Prostate gland (tissue), 2 donors: ENCODE results near the gene TECTA. TPM values are rescaled to one million over a fixed set of nuclear protein-coding genes. Genes with fewer than 3 reads are reported as not detected.

Experiments
- DNase-seq: peaks from one replicate; pipeline ENCODE4 v3.0.0-alpha.2; 2019; ENCODE audit warnings: low spot score
- H3K27ac ChIP-seq, 2 donors: fragments of 200-600 bp; sonication (generic); 2 replicates each; pipeline ENCODE4 v1.5.1; 2017 to 2019
- H3K27me3 ChIP-seq: fragments of 200-600 bp; sonication (generic); replicated peaks from 2 replicates; pipeline ENCODE4 v1.5.1; 2019; ENCODE audit not compliant: insufficient read depth
- H3K36me3 ChIP-seq, 2 donors: fragments of 200-600 bp; sonication (generic); 1 replicate in 1 of 2; 2 replicates in 1 of 2; pipeline versions ENCODE4 v1.5.1 to v1.8.1; 2017 to 2019
- H3K4me1 ChIP-seq: fragments of 200-600 bp; sonication (generic); replicated peaks from 2 replicates; pipeline ENCODE4 v1.5.1; 2019
- H3K4me3 ChIP-seq, 2 donors: fragments of 200-600 bp; sonication (generic); 2 replicates each; pipeline ENCODE4 v1.5.1; 2017 to 2019
- H3K9me3 ChIP-seq: fragments of 200-600 bp; sonication (generic); 2 replicates; pipeline ENCODE4 v1.5.1; 2017
- CTCF ChIP-seq, 4 experiments: fragments of 200-600 bp in 2 of 4; fragments of 450-650 bp in 2 of 4; sonication (generic) in 2 of 4; IDR thresholded peaks; 1 replicate in 3 of 4; 2 replicates in 1 of 4; pipeline ENCODE4 v1.5.1; 2016 to 2019; ENCODE audit warnings: antibody characterized with exemption in 4 of 4, mild to moderate bottlenecking in 2 of 4, moderate library complexity in 2 of 4
- POLR2A ChIP-seq: fragments of 450-650 bp; IDR thresholded peaks from one replicate; pipeline ENCODE4 v1.6.1; 2016; ENCODE audit warnings: antibody characterized with exemption, mild to moderate bottlenecking
- POLR2AphosphoS5 ChIP-seq: sonication (generic); formaldehyde crosslinking; IDR thresholded peaks from one replicate; pipeline ENCODE4 v1.6.1; 2017; ENCODE audit warnings: antibody characterized with exemption
- WGBS: methylation state at CpG from one replicate; pipeline ENCODE4 v1.1.5; 2018; 5-methylcytosine and 5-hydroxymethylcytosine counted together
- intact Hi-C: fragments of 100-400 bp; cut with DNase I; formaldehyde crosslinking; loops from one replicate; pipeline ENCODE4 v1.14.2; 2022
- total RNA-seq, 2 donors: library from RNA; depleted of rRNA; stranded (reverse); fragments of >200 nt; gene quantifications; one replicate each; pipeline ENCODE4 v1.1.0, GENCODE V29; 2016

The TECTA gene
- total RNA-seq, 2 donors from 2014 or later, result 0.41 to 1.6 TPM

- no peak for DNase-seq
- 90% methylated on average over 3 of the region's 3 CpGs for WGBS
Observed at GRCh38 chr11:121212536-121213361, 111.7 kb downstream of the TECTA start.

GRCh38 chr11:121213362-121213893 lies 112.4 kb downstream of the TECTA start:
- intact Hi-C loops, result no loop called here
- no peaks in the 10 kb centered on the region for H3K4me1 ChIP-seq
- no peaks in the 10 kb centered on the region for H3K36me3 ChIP-seq
- no peaks in the 10 kb centered on the region for H3K9me3 ChIP-seq
- H3K4me3 ChIP-seq, result no peak overlapping the region
- no peak overlapping the region for H3K27ac ChIP-seq
- no peak for DNase-seq
- TF ChIP-seq CTCF (IDR thresholded peaks at IDR 0.05), result no peak
- TF ChIP-seq POLR2AphosphoS5, result no peak
- TF ChIP-seq POLR2A, result no peak
- 83% methylated on average over 3 of the region's 3 CpGs for WGBS
- no peaks in the 10 kb centered on the region for H3K27me3 ChIP-seq

More at GRCh38 chr11:121212536-121213361, 111.7 kb downstream of the TECTA start:
- no peak for TF ChIP-seq CTCF (IDR thresholded peaks at IDR 0.05)
- TF ChIP-seq POLR2AphosphoS5, result no peak
- no peak for TF ChIP-seq POLR2A
- Histone ChIP-seq H3K27me3 (no peaks in the 10 kb centered on the region), H3K4me1 (no peaks in the 10 kb centered on the region), H3K36me3 (no peaks in the 10 kb centered on the region), H3K9me3 (no peaks in the 10 kb centered on the region), H3K27ac (no peak overlapping the region), H3K4me3 (no peak overlapping the region)
- intact Hi-C loops, result no loop called here

GRCh38 chr11:121214861-121215260 lies 113.8 kb downstream of the TECTA start:
- Histone ChIP-seq H3K36me3 (no peaks in the 10 kb centered on the region), H3K27ac (no peak overlapping the region), H3K4me3 (no peak overlapping the region), H3K27me3 (no peaks in the 10 kb centered on the region), H3K4me1 (no peaks in the 10 kb centered on the region), H3K9me3 (no peaks in the 10 kb centered on the region)
- TF ChIP-seq POLR2A (no peak), CTCF (IDR thresholded peaks at IDR 0.05) (no peak), POLR2AphosphoS5 (no peak)
- DNase-seq, result no peak
- intact Hi-C loops, result no loop called here

- TF ChIP-seq POLR2A (no peak), CTCF (IDR thresholded peaks at IDR 0.05) (no peak), POLR2AphosphoS5 (no peak)
Observed at GRCh38 chr11:121221496-121222200, 120.6 kb downstream of the TECTA start.

More at GRCh38 chr11:121221496-121222200, 120.6 kb downstream of the TECTA start:
- Histone ChIP-seq H3K36me3 (no peaks in the 10 kb centered on the region), H3K27me3 (no peaks in the 10 kb centered on the region), H3K27ac (no peak overlapping the region), H3K4me3 (no peak overlapping the region), H3K9me3 (no peaks in the 10 kb centered on the region), H3K4me1 (no peaks in the 10 kb centered on the region)
- no peak for DNase-seq
- WGBS, result 75% methylated on average over 5 of the region's 5 CpGs
- intact Hi-C loops, result no loop called here
